Smooth muscle cell (in vitro differentiated cells): Measurements from ENCODE around the gene MCU. TPM values are rescaled to one million over a fixed set of nuclear protein-coding genes. Genes with fewer than 3 reads are reported as not detected.
"Not testable (repeated sequence)": the region's sequence is repeated elsewhere in the genome, so short reads cannot be mapped to it uniquely, and the experiment has no call there.

Experiments used
- DNase-seq: peaks from one replicate; lab custom pipeline; 2025; ENCODE audit not compliant: unreplicated experiment; lab: John Stamatoyannopoulos, UW
- H2AFZ ChIP-seq: fragments of 200-600 bp; sonication (generic); 2 replicates; pipeline ENCODE4 v1.6.0; 2016; ENCODE audit warnings: antibody characterized with exemption, low read depth, mild to moderate bottlenecking
- H3F3A ChIP-seq: fragments of 200-600 bp; sonication (generic); 2 replicates; pipeline ENCODE4 v1.6.0; 2017; ENCODE audit warnings: antibody characterized with exemption, low read depth
- H3K27ac ChIP-seq: fragments of 200-600 bp; sonication (generic); 2 replicates; pipeline ENCODE4 v1.5.1; 2016; ENCODE audit warnings: low read depth, mild to moderate bottlenecking
- H3K27me3 ChIP-seq: fragments of 200-600 bp; sonication (generic); 2 replicates; pipeline ENCODE4 v1.6.1; 2016; ENCODE audit warnings: low read depth, mild to moderate bottlenecking
- H3K36me3 ChIP-seq: fragments of 200-600 bp; sonication (generic); 2 replicates; pipeline ENCODE4 v1.5.1; 2016; ENCODE audit warnings: low read depth
- H3K4me1 ChIP-seq: fragments of 200-600 bp; sonication (generic); 2 replicates; pipeline ENCODE4 v1.5.1; 2016; ENCODE audit warnings: low read depth
- H3K4me2 ChIP-seq: fragments of 200-600 bp; sonication (generic); 2 replicates; pipeline ENCODE4 v1.6.0; 2016; ENCODE audit warnings: mild to moderate bottlenecking
- H3K4me3 ChIP-seq: fragments of 200-600 bp; sonication (generic); 2 replicates; pipeline ENCODE4 v1.5.1; 2016; ENCODE audit warnings: mild to moderate bottlenecking
- H3K79me2 ChIP-seq: fragments of 200-600 bp; sonication (generic); 2 replicates; pipeline ENCODE4 v1.6.0; 2016; ENCODE audit warnings: low read depth, mild to moderate bottlenecking
- H3K9ac ChIP-seq: fragments of 200-600 bp; sonication (generic); 2 replicates; pipeline ENCODE4 v1.6.0; 2016; ENCODE audit warnings: low read depth
- H3K9me3 ChIP-seq: fragments of 200-600 bp; sonication (generic); replicated peaks from 2 replicates; pipeline ENCODE4 v1.5.1; 2016; ENCODE audit warnings: low read depth
- H4K20me1 ChIP-seq: fragments of 200-600 bp; sonication (generic); 2 replicates; pipeline ENCODE4 v1.6.0; 2016; ENCODE audit warnings: low read depth
- WGBS: methylation state at CpG from one replicate; pipeline ENCODE4 v1.1.7; 2016; ENCODE audit warnings: low lambda C conversion rate; 5-methylcytosine and 5-hydroxymethylcytosine counted together
- polyA plus RNA-seq: library from polyadenylated mRNA; unstranded; fragments of >200 nt; fragmentation: Nextera tagmentation; extraction: Ambion mirVana; gene quantifications from 2 replicates; pipeline ENCODE4 v1.2.1, GENCODE V29; 2016
- total RNA-seq: library from RNA; depleted of rRNA; stranded (reverse); fragments of >200 nt; gene quantifications from 2 replicates; pipeline ENCODE4 v1.2.3, GENCODE V29; 2014
- TF ChIP-seq, protein P1 (sequence below): fragments of 200-600 bp; sonication (generic); IDR thresholded peaks from 2 replicates; pipeline ENCODE4 v1.5.1; 2017; ENCODE audit warnings: borderline replicate concordance, mild to moderate bottlenecking, antibody characterized with exemption; ENCODE audit not compliant: insufficient read depth, poor library complexity, severe bottlenecking

MCU gene
- total and polyA plus RNA-seq, 2 experiments from 2014 or later = 15.4 to 30.4 TPM

DNA sequence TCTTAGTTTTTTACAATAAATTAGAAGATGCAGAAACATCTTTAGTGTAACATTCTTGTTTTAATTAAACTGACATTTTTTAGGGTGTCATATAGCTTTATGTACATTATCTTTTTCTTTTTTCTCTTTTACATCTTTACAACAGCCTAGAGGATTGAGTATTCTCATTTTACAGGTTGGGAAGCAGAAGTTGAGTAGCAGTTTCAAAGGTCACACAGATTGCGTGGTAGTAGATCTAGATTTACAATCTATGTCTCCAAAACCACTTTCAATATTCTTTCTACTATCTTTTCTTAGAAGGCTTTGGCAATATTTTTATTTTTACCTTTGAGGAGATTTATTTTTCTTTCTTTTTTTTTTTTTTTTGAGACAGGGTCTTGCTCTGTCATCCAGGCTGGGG, 18.7 kb upstream of the MCU start:
- TF ChIP-seq, protein P1, sequence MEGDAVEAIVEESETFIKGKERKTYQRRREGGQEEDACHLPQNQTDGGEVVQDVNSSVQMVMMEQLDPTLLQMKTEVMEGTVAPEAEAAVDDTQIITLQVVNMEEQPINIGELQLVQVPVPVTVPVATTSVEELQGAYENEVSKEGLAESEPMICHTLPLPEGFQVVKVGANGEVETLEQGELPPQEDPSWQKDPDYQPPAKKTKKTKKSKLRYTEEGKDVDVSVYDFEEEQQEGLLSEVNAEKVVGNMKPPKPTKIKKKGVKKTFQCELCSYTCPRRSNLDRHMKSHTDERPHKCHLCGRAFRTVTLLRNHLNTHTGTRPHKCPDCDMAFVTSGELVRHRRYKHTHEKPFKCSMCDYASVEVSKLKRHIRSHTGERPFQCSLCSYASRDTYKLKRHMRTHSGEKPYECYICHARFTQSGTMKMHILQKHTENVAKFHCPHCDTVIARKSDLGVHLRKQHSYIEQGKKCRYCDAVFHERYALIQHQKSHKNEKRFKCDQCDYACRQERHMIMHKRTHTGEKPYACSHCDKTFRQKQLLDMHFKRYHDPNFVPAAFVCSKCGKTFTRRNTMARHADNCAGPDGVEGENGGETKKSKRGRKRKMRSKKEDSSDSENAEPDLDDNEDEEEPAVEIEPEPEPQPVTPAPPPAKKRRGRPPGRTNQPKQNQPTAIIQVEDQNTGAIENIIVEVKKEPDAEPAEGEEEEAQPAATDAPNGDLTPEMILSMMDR = no peak
- Histone ChIP-seq H2AFZ (no peak overlapping the region), H3K4me1 (no peaks in the 10 kb centered on the region), H3K9ac (no peak overlapping the region), H3K27me3 (no peaks in the 10 kb centered on the region), H3K36me3 (no peaks in the 10 kb centered on the region), H3K4me2 (no peak overlapping the region), H3F3A (no peaks in the 10 kb centered on the region), H3K4me3 (no peak overlapping the region), H3K79me2 (no peaks in the 10 kb centered on the region), H3K9me3 (no peaks in the 10 kb centered on the region), H3K27ac (no peak overlapping the region), H4K20me1 (no peaks in the 10 kb centered on the region)
- no peak for DNase-seq
- 100% methylated on average over 1 of the region's 1 CpG for WGBS

DNA sequence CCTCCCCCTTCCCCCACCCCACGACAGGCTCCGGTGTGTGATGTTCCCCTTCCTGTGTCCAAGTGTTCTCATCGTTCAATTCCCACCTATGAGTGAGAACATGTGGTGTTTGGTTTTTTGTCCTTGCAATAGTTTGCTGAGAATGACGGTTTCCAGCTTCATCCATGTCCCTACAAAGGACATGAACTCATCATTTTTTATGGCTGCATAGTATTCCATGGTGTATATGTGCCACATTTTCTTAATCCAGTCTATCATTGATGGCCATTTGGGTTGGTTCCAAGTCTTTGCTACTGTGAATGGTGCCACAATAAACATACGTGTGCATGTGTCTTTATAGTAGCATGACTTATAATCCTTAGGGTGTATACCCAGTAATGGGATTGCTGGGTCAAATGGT, 17.8 kb upstream of the MCU start:
- not testable (repeated sequence) for H3K27me3 ChIP-seq, H3K36me3 ChIP-seq, H4K20me1 ChIP-seq, H3K79me2 ChIP-seq, H3K9me3 ChIP-seq, H3K4me3 ChIP-seq, H3K9ac ChIP-seq, H3K4me1 ChIP-seq, DNase-seq, H3F3A ChIP-seq, H2AFZ ChIP-seq, H3K4me2 ChIP-seq, H3K27ac ChIP-seq
- 84% methylated on average over 5 of the region's 5 CpGs for WGBS

DNA sequence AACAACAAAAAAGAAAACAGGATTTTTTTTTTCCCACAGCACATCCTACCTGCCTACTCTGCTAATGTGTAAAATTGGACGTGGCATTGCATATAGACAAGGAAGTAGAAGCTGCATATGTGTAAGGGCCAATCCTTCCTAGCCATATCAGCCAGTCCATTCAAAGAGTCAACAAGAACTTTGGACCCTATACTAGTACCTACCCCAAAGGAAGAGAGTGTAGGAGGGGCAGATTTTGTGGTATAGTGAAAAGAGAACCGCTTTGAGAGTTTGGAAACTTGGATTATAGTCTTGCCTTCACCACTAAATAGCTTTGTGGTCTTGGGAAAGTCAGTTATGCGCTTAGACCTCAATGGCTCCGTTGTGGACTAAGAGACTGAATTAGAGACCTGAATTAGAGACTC, 12.1 kb upstream of the MCU start:
- H3K79me2 ChIP-seq = no peaks in the 10 kb centered on the region
- no peak overlapping the region for H3K4me3 ChIP-seq
- TF ChIP-seq, protein P1 = no peak
- DNase-seq = no peak
- H3K27me3 ChIP-seq = no peaks in the 10 kb centered on the region
- H3K9ac ChIP-seq = no peak overlapping the region
- no peak overlapping the region for H2AFZ ChIP-seq
- H3K4me1 ChIP-seq = no peaks in the 10 kb centered on the region
- WGBS = 69% methylated on average over 4 of the region's 4 CpGs
- H3K4me2 ChIP-seq = no peak overlapping the region
- H4K20me1 ChIP-seq = no peaks in the 10 kb centered on the region
- no peaks in the 10 kb centered on the region for H3F3A ChIP-seq
- H3K36me3 ChIP-seq = no peaks in the 10 kb centered on the region
- H3K9me3 ChIP-seq = no peaks in the 10 kb centered on the region
- no peak overlapping the region for H3K27ac ChIP-seq

DNA sequence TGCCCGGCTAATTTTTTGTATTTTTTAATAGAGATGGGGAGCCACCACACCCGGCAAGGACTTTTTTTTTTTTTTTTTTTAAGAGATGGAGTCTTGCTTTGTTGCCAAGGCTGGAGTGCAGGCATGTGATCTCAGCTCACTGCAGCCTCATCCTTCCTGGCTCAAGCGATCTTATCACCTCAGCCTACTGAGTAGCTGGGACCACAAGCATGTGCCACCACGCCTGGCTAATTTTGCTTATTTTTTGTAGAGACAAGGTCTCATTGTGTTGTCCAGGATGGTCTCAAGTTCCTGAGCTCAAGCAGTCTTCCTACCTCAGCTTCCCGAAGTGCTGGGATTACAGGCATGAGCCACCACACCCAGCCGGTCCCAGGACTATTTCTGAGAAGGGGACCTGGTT, 9.3 kb upstream of the MCU start:
- Histone ChIP-seq H2AFZ (no peak overlapping the region), H3K4me3 (no peak overlapping the region), H3F3A (no peaks in the 10 kb centered on the region), H3K4me2 (no peak overlapping the region), H3K4me1 (no peaks in the 10 kb centered on the region), H3K36me3 (no peaks in the 10 kb centered on the region), H3K79me2 (no peaks in the 10 kb centered on the region), H4K20me1 (no peaks in the 10 kb centered on the region), H3K27me3 (no peaks in the 10 kb centered on the region), H3K9me3 (no peaks in the 10 kb centered on the region), H3K9ac (no peak overlapping the region), H3K27ac (no peak overlapping the region)
- WGBS = 72% methylated on average over 6 of the region's 6 CpGs
- TF ChIP-seq, protein P1 = no peak
- no peak for DNase-seq
